Activated naive CD8-positive, alpha-beta T cell treated with anti-CD3 and anti-CD28 coated beads, Interleukin-2, amount 50 U/mL, for 24 hours (primary cell): Measurements from ENCODE around the gene NDUFB11.

Source experiments
- ATAC-seq: fragments of 150-1000 bp; cut with Tn5 transposase; one replicate; pipeline ENCODE4 v1.10.0; 2021
- DNase-seq: peaks from one replicate; pipeline ENCODE4 v3.0.0; 2021
- H3K27ac Mint-ChIP-seq: one replicate; pipeline ENCODE4 v1.8.0; 2021; ENCODE audit warnings: mild to moderate bottlenecking, mixed read lengths
- H3K27me3 Mint-ChIP-seq: one replicate; pipeline ENCODE4 v1.8.0; 2021; ENCODE audit warnings: mixed read lengths
- H3K36me3 Mint-ChIP-seq: one replicate; pipeline ENCODE4 v1.8.0; 2021; ENCODE audit warnings: low read depth, mixed read lengths
- H3K4me1 Mint-ChIP-seq: one replicate; pipeline ENCODE4 v1.8.0; 2021; ENCODE audit warnings: mixed read lengths
- H3K4me3 Mint-ChIP-seq: one replicate; pipeline ENCODE4 v1.8.0; 2021; ENCODE audit warnings: mild to moderate bottlenecking, moderate library complexity, mixed read lengths
- H3K9me3 Mint-ChIP-seq: one replicate; pipeline ENCODE4 v1.8.0; 2021; ENCODE audit warnings: mixed read lengths

The NDUFB11 gene

GRCh38 chrX:47144626-47145394, at the start of gene NDUFB11, which contains the start of gene RBM10:
Gene NDUFB11 (minus strand): TSS chrX:47144702. CDS start chrX:47144679, 23 bp downstream.
Gene RBM10 (plus strand): TSS chrX:47145221. CDS start chrX:47147482, 2,261 bp downstream.
- peaks cover 23% of the 10 kb centered on the region for H3K36me3 Mint-ChIP-seq
- H3K4me1 Mint-ChIP-seq, result peaks cover 30% of the 10 kb centered on the region
- H3K27ac Mint-ChIP-seq, result peak within 1 kb of the TSS; percentile 99
- DNase-seq (peak; percentile 86), ATAC-seq (peak; percentile 96)
- H3K27me3 Mint-ChIP-seq, result no peaks in the 10 kb centered on the region
- H3K9me3 Mint-ChIP-seq, result no peaks in the 10 kb centered on the region
- H3K4me3 Mint-ChIP-seq, result peak within 1 kb of the TSS; percentile 97

GRCh38 chrX:47193475-47194193, 49.1 kb upstream of the NDUFB11 start, which contains the start of gene UBA1:
Gene UBA1 (plus strand): TSS chrX:47193829. CDS start chrX:47198803, 4,974 bp downstream.
- peak within 1 kb of the TSS; percentile 86 for H3K27ac Mint-ChIP-seq
- ATAC-seq, result peak; percentile 56
- H3K27me3 Mint-ChIP-seq, result no peaks in the 10 kb centered on the region

GRCh38 chrX:47191806-47192401, 47.4 kb upstream of the NDUFB11 start:
- no peaks in the 10 kb centered on the region for H3K9me3 Mint-ChIP-seq
- H3K36me3 Mint-ChIP-seq, result peaks cover 25% of the 10 kb centered on the region
- H3K4me1 Mint-ChIP-seq, result peaks cover 58% of the 10 kb centered on the region
- DNase-seq (no peak), ATAC-seq (no peak)
- no peaks in the 10 kb centered on the region for H3K27me3 Mint-ChIP-seq
- H3K4me3 Mint-ChIP-seq, result peak overlapping the region; percentile 90
- H3K27ac Mint-ChIP-seq, result peak overlapping the region; percentile 90

More at GRCh38 chrX:47193475-47194193, 49.1 kb upstream of the NDUFB11 start, which contains the start of gene UBA1:
- Mint-ChIP-seq H3K4me1 (peaks cover 60% of the 10 kb centered on the region), H3K9me3 (no peaks in the 10 kb centered on the region), H3K4me3 (peak within 1 kb of the TSS; percentile 90), H3K36me3 (peaks cover 28% of the 10 kb centered on the region)
- peak; percentile 87 for DNase-seq

- peaks cover 52% of the 10 kb centered on the region for H3K4me1 Mint-ChIP-seq
- peak; percentile 40 for DNase-seq
- no peaks in the 10 kb centered on the region for H3K27me3 Mint-ChIP-seq
- H3K27ac Mint-ChIP-seq, result peak overlapping the region; percentile 90
- peak overlapping the region; percentile 90 for H3K4me3 Mint-ChIP-seq
- ATAC-seq, result no peak
- H3K36me3 Mint-ChIP-seq, result peaks cover 27% of the 10 kb centered on the region
- no peaks in the 10 kb centered on the region for H3K9me3 Mint-ChIP-seq
Observed at GRCh38 chrX:47191331-47191730, 46.8 kb upstream of the NDUFB11 start.

GRCh38 chrX:47190445-47191269, 46.2 kb upstream of the NDUFB11 start:
- Mint-ChIP-seq H3K4me1 (peaks cover 46% of the 10 kb centered on the region), H3K9me3 (no peaks in the 10 kb centered on the region), H3K27me3 (no peaks in the 10 kb centered on the region), H3K27ac (peak overlapping the region; percentile 90), H3K4me3 (peak overlapping the region; percentile 90), H3K36me3 (peaks cover 25% of the 10 kb centered on the region)
- ATAC-seq (peak; percentile 85), DNase-seq (peak; percentile 78)

- ATAC-seq, result no peak
- Mint-ChIP-seq H3K27ac (no peak overlapping the region), H3K36me3 (peaks cover 21% of the 10 kb centered on the region), H3K27me3 (no peaks in the 10 kb centered on the region), H3K4me1 (peaks cover 40% of the 10 kb centered on the region), H3K4me3 (no peak overlapping the region), H3K9me3 (no peaks in the 10 kb centered on the region)
- DNase-seq, result no peak
Observed at GRCh38 chrX:47189906-47190305, 45.4 kb upstream of the NDUFB11 start.

- H3K9me3 Mint-ChIP-seq, result no peaks in the 10 kb centered on the region
- DNase-seq (no peak), ATAC-seq (no peak)
- H3K4me1 Mint-ChIP-seq, result peaks cover 22% of the 10 kb centered on the region
- no peak overlapping the region for H3K4me3 Mint-ChIP-seq
- H3K36me3 Mint-ChIP-seq, result peaks cover 16% of the 10 kb centered on the region
- no peaks in the 10 kb centered on the region for H3K27me3 Mint-ChIP-seq
- no peak overlapping the region for H3K27ac Mint-ChIP-seq
Observed at GRCh38 chrX:47187106-47187677, 42.7 kb upstream of the NDUFB11 start.

- Mint-ChIP-seq H3K36me3 (peaks cover 16% of the 10 kb centered on the region), H3K4me1 (peaks cover 21% of the 10 kb centered on the region), H3K27ac (no peak overlapping the region), H3K9me3 (no peaks in the 10 kb centered on the region), H3K27me3 (no peaks in the 10 kb centered on the region), H3K4me3 (no peak overlapping the region)
- DNase-seq (no peak), ATAC-seq (no peak)
Observed at GRCh38 chrX:47186096-47186740, 41.7 kb upstream of the NDUFB11 start.

- no peak for ATAC-seq
- no peak for DNase-seq
- Mint-ChIP-seq H3K4me1 (peaks cover 16% of the 10 kb centered on the region), H3K27me3 (no peaks in the 10 kb centered on the region), H3K27ac (no peak overlapping the region), H3K4me3 (no peak overlapping the region), H3K36me3 (peaks cover 15% of the 10 kb centered on the region), H3K9me3 (no peaks in the 10 kb centered on the region)
Observed at GRCh38 chrX:47185241-47185640, 40.7 kb upstream of the NDUFB11 start.

GRCh38 chrX:47184486-47184885, 40.0 kb upstream of the NDUFB11 start:
- H3K4me3 Mint-ChIP-seq, result no peak overlapping the region
- no peak overlapping the region for H3K27ac Mint-ChIP-seq

GRCh38 chrX:47182106-47182700, 37.7 kb upstream of the NDUFB11 start:
- H3K27ac Mint-ChIP-seq, result no peak overlapping the region

More at GRCh38 chrX:47184486-47184885, 40.0 kb upstream of the NDUFB11 start:
- no peaks in the 10 kb centered on the region for H3K27me3 Mint-ChIP-seq
- H3K9me3 Mint-ChIP-seq, result no peaks in the 10 kb centered on the region
- peaks cover 15% of the 10 kb centered on the region for H3K4me1 Mint-ChIP-seq
- DNase-seq, result no peak
- ATAC-seq, result no peak
- H3K36me3 Mint-ChIP-seq, result peaks cover 17% of the 10 kb centered on the region

GRCh38 chrX:47181301-47181700, 36.8 kb upstream of the NDUFB11 start:
- DNase-seq, result no peak
- Mint-ChIP-seq H3K27ac (no peak overlapping the region), H3K36me3 (peaks cover 19% of the 10 kb centered on the region), H3K4me1 (no peaks in the 10 kb centered on the region), H3K9me3 (no peaks in the 10 kb centered on the region), H3K27me3 (no peaks in the 10 kb centered on the region), H3K4me3 (no peak overlapping the region)
- no peak for ATAC-seq

More at GRCh38 chrX:47182106-47182700, 37.7 kb upstream of the NDUFB11 start:
- ATAC-seq (no peak), DNase-seq (no peak)
- Mint-ChIP-seq H3K9me3 (no peaks in the 10 kb centered on the region), H3K4me3 (no peak overlapping the region), H3K36me3 (peaks cover 21% of the 10 kb centered on the region), H3K4me1 (no peaks in the 10 kb centered on the region), H3K27me3 (no peaks in the 10 kb centered on the region)

- Mint-ChIP-seq H3K9me3 (no peaks in the 10 kb centered on the region), H3K27ac (no peak overlapping the region), H3K36me3 (peaks cover 16% of the 10 kb centered on the region), H3K4me1 (no peaks in the 10 kb centered on the region), H3K4me3 (no peak overlapping the region), H3K27me3 (no peaks in the 10 kb centered on the region)
- ATAC-seq, result no peak
- DNase-seq, result no peak
Observed at GRCh38 chrX:47180346-47180745, 35.8 kb upstream of the NDUFB11 start.
